ENCODE data around the gene PIK3AP1. TPM values are rescaled to one million over a fixed set of nuclear protein-coding genes. Genes with fewer than 3 reads are reported as not detected.
A peak's percentile ranks its signal among the peaks of the same experiment; 100 is the strongest.

PIK3AP1 gene
- total RNA-seq, 1 experiment from 2014 or later: 1.7 TPM

DNA sequence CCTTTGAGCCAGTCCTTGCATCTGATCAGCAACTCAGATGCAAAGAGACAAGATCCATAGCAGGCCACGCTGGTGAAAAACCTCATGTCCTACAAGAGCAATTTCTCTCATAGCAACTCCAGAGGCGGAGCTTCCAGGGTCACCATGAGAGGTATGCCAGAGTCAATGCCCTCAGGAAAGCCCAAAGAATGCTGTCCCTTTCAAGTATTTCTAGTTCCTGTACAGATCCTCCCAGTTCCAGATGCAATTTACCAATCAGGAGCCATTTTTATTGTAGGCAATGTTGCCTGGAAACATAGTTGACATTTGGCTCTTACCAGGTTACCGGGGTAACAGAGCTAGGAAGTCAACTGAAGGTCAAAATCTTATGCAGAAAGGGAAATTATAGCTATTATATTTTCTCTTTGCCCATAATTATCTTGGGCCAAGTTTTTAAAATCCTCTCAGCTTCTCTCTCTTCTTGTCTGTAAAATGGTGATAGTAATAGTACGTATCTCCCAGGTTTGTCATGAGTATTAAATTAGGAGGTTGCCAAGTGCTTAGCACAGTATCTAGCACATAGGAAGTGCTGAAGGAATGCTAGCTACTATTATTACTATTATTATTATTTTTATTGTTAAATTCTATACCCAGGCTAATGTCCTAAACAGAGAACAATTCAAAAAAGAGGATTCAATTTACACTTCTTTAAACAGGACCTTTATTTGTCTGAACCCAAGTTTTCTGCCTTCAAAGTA lies 87.2 kb downstream of the PIK3AP1 start:
- Histone ChIP-seq H3K9ac (ENCODE audit: extremely low read depth, insufficient read length, low read length) (no peak overlapping the region), H3K56ac (ENCODE audit: insufficient read length, low read depth, low read length) (no peak overlapping the region), H2BK120ac (ENCODE audit: low read depth, low read length, poor library complexity, severe bottlenecking) (no peak overlapping the region), H2AFZ (ENCODE audit: low read length) (no peak overlapping the region), H4K5ac (ENCODE audit: insufficient read length, low read depth, low read length) (no peak overlapping the region), H3T11ph (ENCODE audit: low read length) (no peak overlapping the region), H2BK20ac (ENCODE audit: low read depth, low read length, poor library complexity, severe bottlenecking) (no peak overlapping the region), H3K14ac (ENCODE audit: insufficient read depth, low read length) (0 out of 2 replicates have a peak overlapping the region, but pooled peaks have one; percentile 2), H3K79me1 (ENCODE audit: insufficient read depth, low read depth, low read length, poor library complexity, severe bottlenecking) (no peaks in the 10 kb centered on the region), H3K79me2 (ENCODE audit: insufficient read depth, low read length) (no peaks in the 10 kb centered on the region), H3K27ac (ENCODE audit: insufficient read length, low read depth, low read length) (no peak overlapping the region), H3K27me3 (ENCODE audit: insufficient read depth, low read length) (no peaks in the 10 kb centered on the region), H2BK12ac (ENCODE audit: insufficient read length, low read depth, low read length) (no peak overlapping the region), H3K23ac (ENCODE audit: insufficient read length, low read depth, low read length) (no peak overlapping the region), H3K4me2 (ENCODE audit: insufficient read depth, insufficient read length, low read length) (no peak overlapping the region), H4K8ac (replicated peaks; ENCODE audit: insufficient read length, low read depth, low read length) (no peak overlapping the region), H4K91ac (ENCODE audit: insufficient read length, low read depth, low read length) (no peak overlapping the region), H3K23me2 (ENCODE audit: insufficient read length, low read depth, low read length, poor library complexity, severe bottlenecking) (no peaks in the 10 kb centered on the region), H4K20me1 (ENCODE audit: control insufficient read depth, insufficient read depth, insufficient read length) (no peaks in the 10 kb centered on the region), H2BK5ac (ENCODE audit: insufficient read length, low read length) (no peak overlapping the region), H3K4ac (ENCODE audit: low read depth, low read length) (no peak overlapping the region), H2AK5ac (ENCODE audit: insufficient read length, low read length) (no peak overlapping the region), H2BK15ac (ENCODE audit: low read depth, low read length) (no peak overlapping the region), H3K18ac (ENCODE audit: insufficient read length, low read depth, low read length) (no peak overlapping the region), H3K4me1 (ENCODE audit: insufficient read depth, low read length) (no peaks in the 10 kb centered on the region), H3K9me3 (ENCODE audit: control insufficient read depth, low read depth, low read length) (no peaks in the 10 kb centered on the region)
- Mint-ChIP-seq H3K27me3 (ENCODE audit: low read depth) (no peaks in the 10 kb centered on the region), H3K36me3 (ENCODE audit: insufficient read depth in 1 of 3, low read depth in 3 of 3) (no peaks in the 10 kb centered on the region), H3K4me3 (no peak overlapping the region), H3K4me1 (no peaks in the 10 kb centered on the region), H3K27ac (no peak overlapping the region), H3K9me3 (no peaks in the 10 kb centered on the region)
- TF ChIP-seq, protein P1, sequence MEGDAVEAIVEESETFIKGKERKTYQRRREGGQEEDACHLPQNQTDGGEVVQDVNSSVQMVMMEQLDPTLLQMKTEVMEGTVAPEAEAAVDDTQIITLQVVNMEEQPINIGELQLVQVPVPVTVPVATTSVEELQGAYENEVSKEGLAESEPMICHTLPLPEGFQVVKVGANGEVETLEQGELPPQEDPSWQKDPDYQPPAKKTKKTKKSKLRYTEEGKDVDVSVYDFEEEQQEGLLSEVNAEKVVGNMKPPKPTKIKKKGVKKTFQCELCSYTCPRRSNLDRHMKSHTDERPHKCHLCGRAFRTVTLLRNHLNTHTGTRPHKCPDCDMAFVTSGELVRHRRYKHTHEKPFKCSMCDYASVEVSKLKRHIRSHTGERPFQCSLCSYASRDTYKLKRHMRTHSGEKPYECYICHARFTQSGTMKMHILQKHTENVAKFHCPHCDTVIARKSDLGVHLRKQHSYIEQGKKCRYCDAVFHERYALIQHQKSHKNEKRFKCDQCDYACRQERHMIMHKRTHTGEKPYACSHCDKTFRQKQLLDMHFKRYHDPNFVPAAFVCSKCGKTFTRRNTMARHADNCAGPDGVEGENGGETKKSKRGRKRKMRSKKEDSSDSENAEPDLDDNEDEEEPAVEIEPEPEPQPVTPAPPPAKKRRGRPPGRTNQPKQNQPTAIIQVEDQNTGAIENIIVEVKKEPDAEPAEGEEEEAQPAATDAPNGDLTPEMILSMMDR (conservative IDR thresholded peaks at IDR 0.05): no peak
- no peak for DNase-seq
- WGBS (ENCODE audit: extremely low coverage, insufficient read length, low lambda C conversion rate): no CpG with 5 or more reads among the region's 4 CpGs

All from H9 (cell line).